Neural progenitor cell (in vitro differentiated cells): ENCODE data around the gene AMER3. TPM values are rescaled to one million over a fixed set of nuclear protein-coding genes. Genes with fewer than 3 reads are reported as not detected.
A peak's percentile ranks its signal among the peaks of the same experiment; 100 is the strongest.

Source experiments
- DNase-seq: peaks from one replicate; pipeline ENCODE4 v3.0.0-alpha.2; 2016; ENCODE audit warnings: low spot score
- H2AFZ ChIP-seq: fragments of 200-600 bp; sonication (generic); replicated peaks from 2 replicates; pipeline ENCODE4 v1.6.1; 2016; ENCODE audit warnings: antibody characterized with exemption
- H3F3A ChIP-seq: fragments of 200-600 bp; sonication (generic); 2 replicates; pipeline ENCODE4 v1.6.1; 2016; ENCODE audit warnings: antibody characterized with exemption, low read depth
- H3K27ac ChIP-seq: fragments of 200-600 bp; sonication (generic); 2 replicates; pipeline ENCODE4 v1.5.1; 2016; ENCODE audit warnings: mild to moderate bottlenecking
- H3K27me3 ChIP-seq: fragments of 200-600 bp; sonication (generic); 2 replicates; pipeline ENCODE4 v1.6.1; 2016; ENCODE audit warnings: mild to moderate bottlenecking, moderate library complexity
- H3K36me3 ChIP-seq: fragments of 200-600 bp; sonication (generic); 2 replicates; pipeline ENCODE4 v1.5.1; 2016
- H3K4me1 ChIP-seq: fragments of 200-600 bp; sonication (generic); 2 replicates; pipeline ENCODE4 v1.6.1; 2016; ENCODE audit warnings: mixed run types
- H3K4me2 ChIP-seq: fragments of 200-600 bp; sonication (generic); 2 replicates; pipeline ENCODE4 v1.6.1; 2016
- H3K4me3 ChIP-seq: fragments of 200-600 bp; sonication (generic); 2 replicates; pipeline ENCODE4 v1.5.1; 2016
- H3K79me2 ChIP-seq: fragments of 200-600 bp; sonication (generic); 2 replicates; pipeline ENCODE4 v1.6.1; 2016; ENCODE audit warnings: low read depth
- H3K9ac ChIP-seq: fragments of 200-600 bp; sonication (generic); 2 replicates; pipeline ENCODE4 v1.6.1; 2016
- H3K9me3 ChIP-seq: fragments of 200-600 bp; sonication (generic); 2 replicates; pipeline ENCODE4 v1.5.1; 2016; ENCODE audit warnings: low read depth
- H4K20me1 ChIP-seq: fragments of 200-600 bp; sonication (generic); 2 replicates; pipeline ENCODE4 v1.6.1; 2016; ENCODE audit warnings: low read depth
- H3K27ac Mint-ChIP-seq: 3 replicates; pipeline ENCODE4 v1.8.0; 2021; ENCODE audit warnings: mixed read lengths
- H3K27me3 Mint-ChIP-seq: 2 replicates; pipeline ENCODE4 v1.8.0; 2022; ENCODE audit warnings: low read depth, mild to moderate bottlenecking, inconsistent platforms, moderate library complexity, mixed read lengths; ENCODE audit not compliant: insufficient read depth
- H3K36me3 Mint-ChIP-seq: 3 replicates; pipeline ENCODE4 v1.8.0; 2021; ENCODE audit warnings: mixed read lengths
- H3K4me1 Mint-ChIP-seq: 3 replicates; pipeline ENCODE4 v1.8.0; 2021; ENCODE audit warnings: mixed read lengths
- H3K4me3 Mint-ChIP-seq: 3 replicates; pipeline ENCODE4 v1.8.0; 2021; ENCODE audit warnings: mild to moderate bottlenecking, moderate library complexity, mixed read lengths
- H3K9me3 Mint-ChIP-seq: 3 replicates; pipeline ENCODE4 v1.8.0; 2020; ENCODE audit warnings: mixed read lengths
- CTCF ChIP-seq: fragments of 200-600 bp; sonication (generic); IDR thresholded peaks from 2 replicates; pipeline ENCODE4 v1.5.1; 2017; ENCODE audit warnings: antibody characterized with exemption, mild to moderate bottlenecking
- EZH2 ChIP-seq: fragments of 200-600 bp; sonication (generic); IDR thresholded peaks from 2 replicates; pipeline ENCODE4 v1.6.1; 2017; ENCODE audit warnings: antibody characterized with exemption, mild to moderate bottlenecking, moderate library complexity
- EZH2phosphoT487 ChIP-seq: fragments of 200-600 bp; sonication (generic); IDR thresholded peaks from 2 replicates; pipeline ENCODE4 v1.6.1; 2017; ENCODE audit warnings: antibody characterized with exemption
- total RNA-seq: library from RNA; depleted of rRNA; stranded (reverse); fragments of >200 nt; gene quantifications from 2 replicates; pipeline ENCODE4 v1.2.3, GENCODE V29; 2015; ENCODE audit warnings: low replicate concordance

The AMER3 gene
- total RNA-seq, 1 donor from 2014 or later, result not detected

- H3F3A ChIP-seq, result peaks cover 7% of the 10 kb centered on the region
- no peaks in the 10 kb centered on the region for H3K9me3 Mint-ChIP-seq
- H3K27ac ChIP-seq, result no peak overlapping the region
- H3K27me3 ChIP-seq, result no peaks in the 10 kb centered on the region
- no peak for DNase-seq
- no peak overlapping the region for H3K27ac Mint-ChIP-seq
- peaks cover 3% of the 10 kb centered on the region for H3K27me3 Mint-ChIP-seq
- no peak overlapping the region for H2AFZ ChIP-seq
- H3K79me2 ChIP-seq, result no peaks in the 10 kb centered on the region
- no peaks in the 10 kb centered on the region for H3K36me3 ChIP-seq
- H3K4me3 ChIP-seq, result no peak overlapping the region
- H3K4me1 Mint-ChIP-seq, result peaks cover 3% of the 10 kb centered on the region
- H3K9ac ChIP-seq, result no peak overlapping the region
- no peak overlapping the region for H3K4me2 ChIP-seq
- H3K4me1 ChIP-seq, result no peaks in the 10 kb centered on the region
- no peaks in the 10 kb centered on the region for H4K20me1 ChIP-seq
- no peaks in the 10 kb centered on the region for H3K9me3 ChIP-seq
- H3K4me3 Mint-ChIP-seq, result no peak overlapping the region
- TF ChIP-seq EZH2 (no peak), CTCF (no peak), EZH2phosphoT487 (no peak)
- no peaks in the 10 kb centered on the region for H3K36me3 Mint-ChIP-seq
Observed at GRCh38 chr2:130808482-130809268, 53.3 kb downstream of the AMER3 start.

GRCh38 chr2:130810490-130810889, 55.1 kb downstream of the AMER3 start:
- no peak for DNase-seq

GRCh38 chr2:130813722-130814121, 58.4 kb downstream of the AMER3 start:
- H3K27me3 Mint-ChIP-seq, result peaks cover 6% of the 10 kb centered on the region

More at GRCh38 chr2:130810490-130810889, 55.1 kb downstream of the AMER3 start:
- Mint-ChIP-seq H3K27ac (no peak overlapping the region), H3K4me1 (peaks cover 9% of the 10 kb centered on the region), H3K9me3 (no peaks in the 10 kb centered on the region), H3K36me3 (no peaks in the 10 kb centered on the region), H3K4me3 (no peak overlapping the region), H3K27me3 (peaks cover 8% of the 10 kb centered on the region)
- no peak for TF ChIP-seq EZH2phosphoT487
- TF ChIP-seq CTCF, result no peak
- no peak for TF ChIP-seq EZH2
- no peaks in the 10 kb centered on the region for H3K79me2 ChIP-seq
- no peak overlapping the region for H3K4me3 ChIP-seq
- H4K20me1 ChIP-seq, result no peaks in the 10 kb centered on the region
- no peaks in the 10 kb centered on the region for H3K4me1 ChIP-seq
- H3K27ac ChIP-seq, result no peak overlapping the region
- no peaks in the 10 kb centered on the region for H3K36me3 ChIP-seq
- H3K4me2 ChIP-seq, result no peak overlapping the region
- no peak overlapping the region for H3K9ac ChIP-seq
- peaks cover 7% of the 10 kb centered on the region for H3F3A ChIP-seq
- no peaks in the 10 kb centered on the region for H3K9me3 ChIP-seq
- H2AFZ ChIP-seq, result no peak overlapping the region
- no peaks in the 10 kb centered on the region for H3K27me3 ChIP-seq

More at GRCh38 chr2:130813722-130814121, 58.4 kb downstream of the AMER3 start:
- TF ChIP-seq EZH2phosphoT487 (no peak), EZH2 (no peak), CTCF (no peak)
- H3K9me3 Mint-ChIP-seq, result no peaks in the 10 kb centered on the region
- Histone ChIP-seq H3K27ac (no peak overlapping the region), H4K20me1 (no peaks in the 10 kb centered on the region), H3K4me3 (no peak overlapping the region), H3K27me3 (no peaks in the 10 kb centered on the region), H3K9ac (no peak overlapping the region), H3K4me1 (no peaks in the 10 kb centered on the region), H3K79me2 (no peaks in the 10 kb centered on the region), H3K4me2 (no peak overlapping the region), H3K9me3 (no peaks in the 10 kb centered on the region), H2AFZ (peak overlapping the region; percentile 34), H3K36me3 (no peaks in the 10 kb centered on the region), H3F3A (peaks cover 10% of the 10 kb centered on the region)
- DNase-seq, result no peak
- no peak overlapping the region for H3K4me3 Mint-ChIP-seq
- H3K27ac Mint-ChIP-seq, result peak overlapping the region; percentile 81
- no peaks in the 10 kb centered on the region for H3K36me3 Mint-ChIP-seq
- H3K4me1 Mint-ChIP-seq, result peaks cover 12% of the 10 kb centered on the region
